IPS-18c (cell line): ENCODE data around the gene TEKT4.
"Not testable (repeated sequence)": the region's sequence is repeated elsewhere in the genome, so short reads cannot be mapped to it uniquely, and the experiment has no call there.

Experiments used
- H3K4me3 ChIP-seq: 2 replicates; pipeline ENCODE4 v1.7.0; 2013; ENCODE audit warnings: low read depth, mild to moderate bottlenecking, low read length, moderate library complexity; ENCODE audit not compliant: insufficient read depth
- H3K9me3 ChIP-seq: one replicate; pipeline ENCODE4 v1.6.1; 2013; ENCODE audit warnings: mild to moderate bottlenecking, low read length, moderate library complexity; ENCODE audit not compliant: control insufficient read depth, insufficient read depth

TEKT4 gene, protein sequence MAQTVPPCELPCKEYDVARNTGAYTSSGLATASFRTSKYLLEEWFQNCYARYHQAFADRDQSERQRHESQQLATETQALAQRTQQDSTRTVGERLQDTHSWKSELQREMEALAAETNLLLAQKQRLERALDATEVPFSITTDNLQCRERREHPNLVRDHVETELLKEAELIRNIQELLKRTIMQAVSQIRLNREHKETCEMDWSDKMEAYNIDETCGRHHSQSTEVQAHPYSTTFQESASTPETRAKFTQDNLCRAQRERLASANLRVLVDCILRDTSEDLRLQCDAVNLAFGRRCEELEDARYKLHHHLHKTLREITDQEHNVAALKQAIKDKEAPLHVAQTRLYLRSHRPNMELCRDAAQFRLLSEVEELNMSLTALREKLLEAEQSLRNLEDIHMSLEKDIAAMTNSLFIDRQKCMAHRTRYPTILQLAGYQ

DNA sequence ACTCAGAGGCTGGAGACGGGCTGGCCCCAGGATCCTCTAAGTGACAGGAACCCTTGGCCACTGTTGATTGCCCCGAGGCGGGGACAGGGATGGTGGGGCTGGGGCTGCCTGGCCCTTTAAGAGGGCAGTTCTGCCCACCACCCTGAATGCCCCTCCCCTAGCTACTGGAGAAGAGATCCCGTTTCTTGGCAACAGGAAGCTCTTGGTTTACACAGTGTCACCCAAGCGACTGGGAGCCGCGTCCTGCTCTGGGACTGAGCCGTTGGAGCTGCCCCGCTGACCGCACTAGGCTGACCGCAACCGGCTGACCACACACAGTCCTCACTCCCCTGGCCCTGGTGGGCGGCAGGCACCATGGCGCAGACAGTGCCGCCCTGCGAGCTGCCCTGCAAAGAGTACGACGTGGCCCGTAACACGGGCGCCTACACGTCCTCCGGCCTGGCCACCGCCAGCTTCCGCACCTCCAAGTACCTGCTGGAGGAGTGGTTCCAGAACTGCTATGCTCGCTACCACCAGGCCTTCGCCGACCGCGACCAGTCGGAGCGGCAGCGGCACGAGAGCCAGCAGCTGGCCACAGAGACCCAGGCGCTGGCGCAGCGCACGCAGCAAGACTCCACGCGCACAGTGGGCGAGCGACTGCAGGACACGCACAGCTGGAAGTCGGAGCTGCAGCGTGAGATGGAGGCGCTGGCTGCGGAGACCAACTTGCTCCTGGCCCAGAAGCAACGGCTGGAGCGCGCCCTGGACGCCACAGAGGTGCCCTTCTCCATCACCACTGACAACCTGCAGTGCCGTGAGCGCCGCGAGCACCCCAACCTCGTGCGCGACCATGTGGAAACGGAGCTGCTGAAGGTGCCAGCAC lies at the start of gene TEKT4:
TEKT4 (plus strand) TSS at position 205 of the 862 bp plus-strand sequence; CDS start at position 355, 150 bp downstream.
- H3K9me3 ChIP-seq: peaks cover 4% of the 10 kb centered on the region
- H3K4me3 ChIP-seq: peak within 1 kb of the TSS; percentile 34

DNA sequence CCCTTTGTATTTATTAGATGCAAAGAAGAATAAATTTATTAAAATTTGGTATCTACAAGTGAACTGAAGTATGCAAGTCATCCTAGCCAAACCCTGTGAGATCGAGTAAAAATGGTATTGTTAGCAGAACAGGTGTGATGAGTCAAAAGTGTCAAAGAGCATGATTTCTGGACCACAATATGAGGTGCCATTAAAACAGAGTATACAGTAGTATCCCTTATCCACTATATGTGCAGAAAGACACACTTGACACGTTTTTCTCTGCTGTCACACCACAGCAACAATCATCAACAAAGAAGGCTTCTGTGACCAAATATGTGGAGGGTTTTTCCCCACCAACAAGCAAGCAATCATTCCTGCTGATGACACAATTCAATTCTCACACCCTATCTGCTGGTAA lies 32.0 kb upstream of the TEKT4 start:
- H3K9me3 ChIP-seq, H3K4me3 ChIP-seq: not testable (repeated sequence)

DNA sequence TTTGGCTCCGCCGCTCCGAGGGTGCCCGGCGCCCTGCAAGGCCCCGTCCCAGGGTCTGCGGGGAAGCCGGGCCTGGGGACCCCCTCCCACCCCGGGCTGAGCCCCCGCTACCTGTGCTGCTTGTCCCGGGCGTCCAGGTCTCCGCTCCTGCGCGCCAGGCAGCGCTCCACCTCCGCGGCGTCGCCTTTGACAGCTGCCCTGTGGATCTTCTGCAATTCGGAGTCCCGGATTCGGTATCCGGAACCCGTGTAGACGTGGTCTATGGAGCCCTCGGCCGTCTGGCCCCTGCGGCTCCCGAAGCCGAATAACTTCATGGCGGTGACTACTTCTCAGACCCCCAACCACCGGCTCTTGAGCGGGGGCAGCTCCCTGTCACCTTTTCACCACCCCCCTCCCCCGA lies 14.4 kb upstream of the TEKT4 start:
- H3K4me3 ChIP-seq: peak overlapping the region; percentile 4; the same call in 1 of the 2 replicates
- not testable (repeated sequence) for H3K9me3 ChIP-seq

DNA sequence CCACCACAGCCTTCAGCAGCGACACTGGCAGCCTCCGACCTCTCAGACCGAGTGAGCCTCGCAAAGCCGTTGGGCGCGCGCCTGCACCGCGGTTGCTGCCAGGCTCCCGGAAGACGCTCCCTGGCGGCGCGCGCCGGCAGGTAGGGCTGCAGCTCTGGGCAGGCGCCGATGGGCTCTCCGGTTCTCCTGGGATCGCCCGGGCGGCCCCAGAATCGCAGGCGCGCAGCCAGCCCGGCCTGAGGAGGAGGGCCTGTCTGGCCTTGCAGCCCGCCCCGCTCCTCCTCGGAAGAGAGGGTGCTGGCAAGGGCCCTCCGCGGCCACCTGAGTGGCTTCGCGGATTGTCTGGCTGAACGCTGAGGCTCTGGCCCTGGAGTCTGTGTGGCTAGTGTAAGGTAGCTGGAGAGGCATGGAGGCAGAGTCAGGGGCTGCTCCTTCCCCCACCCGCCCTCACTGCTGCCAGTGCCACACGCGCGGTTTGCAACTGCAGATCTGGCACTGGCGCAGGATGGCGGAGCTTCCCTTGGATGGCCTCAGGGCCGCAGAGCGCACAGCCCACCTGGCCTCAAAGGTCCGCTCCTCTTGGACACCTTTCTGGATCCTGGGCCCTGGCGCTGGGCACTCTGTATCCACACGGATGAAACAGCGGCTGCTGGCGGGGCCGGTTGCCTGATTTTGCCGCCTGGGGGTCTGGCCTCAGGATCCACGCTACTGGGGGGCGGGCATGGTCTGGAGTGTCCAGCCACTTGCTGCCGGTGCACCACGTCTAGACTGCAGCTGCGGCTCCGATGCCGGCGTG lies 13.7 kb upstream of the TEKT4 start:
- H3K9me3 ChIP-seq: not testable (repeated sequence)
- peak overlapping the region; percentile 4; the same call in 1 of the 2 replicates for H3K4me3 ChIP-seq

DNA sequence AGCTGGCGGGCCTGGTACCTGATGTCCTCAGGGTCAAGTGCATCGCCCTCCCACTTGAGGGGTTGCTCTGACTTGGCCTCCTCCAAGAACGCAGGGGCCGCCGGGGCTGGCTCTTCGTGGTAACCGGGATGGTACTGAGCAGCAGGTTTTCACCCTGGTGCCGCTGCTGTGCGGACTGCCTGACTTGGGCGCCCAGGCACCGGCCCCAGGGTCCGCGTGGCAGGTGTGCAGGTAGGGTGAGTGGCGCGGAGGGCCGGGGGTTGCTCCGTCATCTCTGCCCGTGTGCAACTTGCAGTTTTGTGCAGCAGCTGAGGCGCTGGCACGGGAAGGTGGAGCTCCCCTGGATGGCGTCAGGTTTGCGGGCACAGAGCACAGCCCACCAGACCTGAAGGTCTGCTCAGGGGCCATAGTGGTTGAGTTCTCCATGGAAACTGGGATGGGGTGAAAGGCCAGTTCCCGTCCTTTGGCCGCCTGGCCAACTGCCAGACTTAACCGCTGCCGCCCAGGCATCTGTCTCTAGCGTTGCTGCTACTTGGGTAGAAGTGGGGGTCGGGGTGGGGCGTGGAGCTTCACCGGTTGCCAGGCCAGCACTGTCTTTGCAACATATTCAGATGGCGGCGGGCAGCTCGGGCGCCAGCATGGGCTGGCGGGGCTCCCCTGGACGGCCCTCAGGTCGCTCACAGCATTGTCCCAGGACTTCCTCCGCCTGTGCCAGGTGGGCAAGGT lies 12.9 kb upstream of the TEKT4 start:
- H3K9me3 ChIP-seq: not testable (repeated sequence)

DNA sequence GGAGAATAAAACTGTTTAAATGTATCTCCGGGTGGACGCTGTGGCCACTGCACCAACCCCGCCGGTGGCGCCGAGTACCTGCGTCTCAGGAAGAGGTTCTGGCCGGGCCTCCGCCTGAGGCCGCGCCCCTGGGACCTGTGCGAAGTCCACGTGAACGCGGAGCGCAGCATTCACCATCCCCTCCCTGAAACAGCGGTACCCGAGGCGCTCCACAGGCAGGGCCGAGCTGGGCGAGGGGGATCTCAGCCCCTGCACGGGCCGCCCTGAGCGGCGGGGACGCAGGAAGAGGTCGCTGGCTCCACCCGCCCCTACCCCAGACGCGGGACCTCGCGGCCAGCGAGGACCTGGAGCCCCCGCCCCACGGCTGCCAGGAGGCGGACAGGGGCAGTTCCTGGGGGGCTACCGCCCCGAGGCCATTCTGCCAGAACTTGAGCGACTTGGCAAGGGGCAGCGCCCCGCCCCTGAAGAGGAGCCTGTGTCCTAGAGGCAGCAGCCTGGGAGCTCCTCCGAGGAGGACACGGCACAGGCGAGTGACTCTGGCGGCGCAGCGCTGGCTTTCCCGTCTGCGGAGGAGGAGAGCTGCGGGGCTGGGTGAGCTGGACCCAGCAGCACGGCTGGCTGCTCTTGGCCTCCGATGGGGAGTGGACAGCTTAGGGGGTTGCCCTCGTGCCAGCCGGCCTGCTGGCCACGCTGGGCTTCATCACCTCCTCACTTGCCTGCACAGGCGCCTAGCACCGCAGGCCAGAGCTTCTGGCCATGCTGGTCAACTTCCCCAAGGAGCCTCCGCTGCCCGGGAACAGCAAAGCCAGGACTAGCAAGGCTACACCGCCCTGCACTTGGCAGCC lies 9.7 kb upstream of the TEKT4 start:
- Histone ChIP-seq H3K4me3 (peak overlapping the region; percentile 43), H3K9me3 (no peaks in the 10 kb centered on the region)

More for the DNA sequence above, 12.9 kb upstream of the TEKT4 start:
- not testable (repeated sequence) for H3K4me3 ChIP-seq

DNA sequence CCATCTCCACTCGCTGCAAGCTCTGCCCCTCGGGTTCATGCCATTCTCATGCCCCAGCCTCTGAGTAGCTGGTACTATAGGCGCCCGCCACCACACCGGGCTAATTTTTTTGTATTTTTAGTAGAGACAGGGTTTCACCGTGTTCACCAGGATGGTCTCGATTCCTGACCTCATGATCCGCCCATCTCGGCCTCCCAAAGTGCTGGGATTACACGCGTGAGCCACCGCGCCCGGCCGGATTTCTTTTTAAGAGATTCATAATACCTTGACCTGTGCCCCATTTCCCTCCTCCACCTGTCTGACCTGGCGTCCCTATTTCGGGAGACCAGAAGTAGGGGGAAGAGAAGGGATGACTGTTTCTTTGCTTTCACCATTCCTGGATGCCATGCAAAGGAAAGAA lies 8.3 kb upstream of the TEKT4 start:
- H3K9me3 ChIP-seq, H3K4me3 ChIP-seq: not testable (repeated sequence)

DNA sequence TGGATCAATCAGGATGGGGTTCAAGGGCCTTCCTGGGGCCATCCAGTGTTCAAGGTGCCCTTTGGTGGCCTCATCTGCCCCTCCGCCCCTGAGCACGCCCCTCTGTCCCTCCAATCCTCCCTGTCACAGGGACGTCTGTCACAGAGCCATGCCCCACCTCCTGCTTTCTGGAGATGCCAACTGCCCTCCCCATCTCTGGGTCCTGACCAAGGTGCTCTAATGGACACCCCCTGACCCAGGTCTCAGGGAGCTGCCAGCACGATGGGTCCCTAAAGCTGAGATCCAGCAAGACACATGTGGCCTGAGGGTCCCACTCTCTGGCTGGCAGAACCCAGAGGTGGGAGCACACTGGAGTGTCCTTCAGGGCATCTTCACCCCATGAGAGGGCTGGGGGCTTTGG lies 2.1 kb upstream of the TEKT4 start:
- peaks cover 4% of the 10 kb centered on the region for H3K9me3 ChIP-seq
- H3K4me3 ChIP-seq: no peak overlapping the region

DNA sequence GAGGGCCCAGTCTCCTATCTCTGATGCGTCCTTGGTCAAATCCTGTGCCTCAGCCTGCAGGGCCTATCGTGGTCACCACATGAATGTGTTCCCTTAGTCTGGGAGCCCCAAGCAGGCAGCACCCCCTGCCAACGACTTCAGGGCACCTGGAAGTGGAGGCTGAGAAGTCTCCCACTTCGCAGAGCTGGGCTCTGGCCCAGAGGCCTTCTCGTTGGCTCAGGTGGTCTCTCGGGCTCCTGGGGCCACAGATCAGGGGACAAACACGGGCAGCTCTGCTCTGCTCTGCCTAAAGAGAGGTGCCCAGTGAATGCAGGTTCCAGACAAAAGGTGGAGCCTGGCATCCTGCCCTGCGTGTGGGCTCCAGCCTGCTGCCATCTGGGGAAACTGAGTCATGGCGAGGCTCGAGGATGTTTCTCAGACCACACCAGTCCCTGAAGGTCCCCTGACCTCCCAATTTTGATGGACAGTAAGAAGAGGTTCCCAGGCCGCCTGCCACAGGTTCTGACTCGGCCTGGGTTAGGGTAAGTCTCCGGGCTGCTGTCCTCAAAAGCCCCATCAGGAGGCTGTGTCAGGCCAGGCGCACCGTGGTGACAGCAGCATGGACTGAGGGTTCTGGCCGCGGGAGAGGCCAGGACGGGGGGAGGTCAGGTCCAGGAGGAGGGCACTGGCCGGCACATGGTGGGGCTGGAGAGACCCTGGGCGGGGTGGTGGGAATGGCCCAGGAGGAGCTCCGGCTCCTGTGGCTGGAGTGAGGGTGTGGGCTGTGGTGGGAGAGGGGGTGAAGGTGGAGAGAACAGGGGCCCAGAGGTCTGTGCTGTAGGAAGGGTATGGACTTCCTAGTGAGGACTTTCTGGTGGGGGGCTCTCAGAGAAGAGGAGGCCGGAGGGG lies 1.4 kb upstream of the TEKT4 start:
- H3K9me3 ChIP-seq: peaks cover 4% of the 10 kb centered on the region
- no peak overlapping the region for H3K4me3 ChIP-seq

DNA sequence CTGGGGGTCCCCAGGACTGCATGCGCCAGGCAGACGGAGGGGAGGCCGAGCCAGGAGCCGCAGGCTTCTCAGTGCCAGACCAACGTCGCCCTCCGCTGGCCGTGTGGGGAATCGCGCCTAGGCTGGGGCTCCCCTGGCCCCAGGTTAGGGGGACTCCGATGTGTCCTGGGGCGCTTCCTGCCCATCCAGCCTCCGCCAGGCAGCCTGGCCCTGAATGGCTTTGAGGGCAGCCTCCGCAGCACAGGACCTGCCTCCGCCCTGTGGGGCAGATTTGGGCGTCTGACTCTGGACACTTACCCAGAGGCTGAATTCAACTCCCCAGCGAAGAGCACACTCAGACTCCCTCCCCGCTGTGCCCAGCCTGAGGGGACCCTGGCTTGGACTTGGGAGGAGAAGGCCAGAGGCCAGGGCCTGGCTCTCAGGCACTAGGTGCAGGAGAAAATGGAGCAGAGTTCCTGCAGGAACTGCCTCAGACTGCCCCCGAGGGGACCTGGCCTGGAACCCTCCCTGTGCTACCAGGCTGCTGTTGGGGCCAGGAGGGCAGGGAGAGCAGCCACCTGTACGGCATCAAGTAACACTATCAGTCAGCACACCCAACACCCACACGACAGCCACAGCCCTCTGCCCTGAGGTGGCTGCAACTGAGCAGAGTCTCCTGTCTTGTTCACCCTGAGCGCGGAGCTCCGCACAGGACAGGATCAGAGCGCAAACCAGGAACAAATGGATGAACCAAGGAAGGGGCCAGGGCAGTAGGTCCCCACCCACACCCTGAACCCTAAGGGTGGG lies 597 bp upstream of the TEKT4 start:
- H3K9me3 ChIP-seq: peaks cover 4% of the 10 kb centered on the region
- H3K4me3 ChIP-seq: peak overlapping the region; percentile 28

DNA sequence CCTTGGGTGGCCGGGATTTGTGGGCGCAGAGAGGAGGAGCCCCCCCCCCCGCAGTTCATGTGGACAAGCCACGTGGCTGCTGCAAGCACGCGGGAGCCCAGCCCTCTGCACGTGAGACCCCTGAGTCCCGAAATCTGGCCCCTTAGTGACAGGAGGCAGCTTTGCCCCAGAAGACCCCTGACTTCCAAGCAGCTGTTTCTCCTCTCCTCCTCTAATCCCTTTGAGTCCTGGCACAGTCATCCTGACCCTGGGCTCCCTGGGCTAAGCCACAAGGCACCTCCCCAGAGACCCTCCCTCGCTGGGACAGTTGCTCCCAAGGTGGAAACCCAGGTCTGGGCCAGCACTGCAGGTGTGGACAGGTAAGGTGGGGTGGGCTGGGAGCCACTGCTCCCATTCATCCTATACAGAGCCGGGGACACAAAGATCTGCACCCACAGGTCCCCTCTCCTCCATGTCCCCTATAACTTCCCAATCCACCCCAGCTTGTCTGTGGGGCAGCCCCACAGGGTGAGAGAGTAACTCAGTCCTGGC lies 923 bp downstream of the TEKT4 start:
- Histone ChIP-seq H3K4me3 (no peak overlapping the region; the same call in 1 of the 2 replicates), H3K9me3 (peaks cover 4% of the 10 kb centered on the region)

DNA sequence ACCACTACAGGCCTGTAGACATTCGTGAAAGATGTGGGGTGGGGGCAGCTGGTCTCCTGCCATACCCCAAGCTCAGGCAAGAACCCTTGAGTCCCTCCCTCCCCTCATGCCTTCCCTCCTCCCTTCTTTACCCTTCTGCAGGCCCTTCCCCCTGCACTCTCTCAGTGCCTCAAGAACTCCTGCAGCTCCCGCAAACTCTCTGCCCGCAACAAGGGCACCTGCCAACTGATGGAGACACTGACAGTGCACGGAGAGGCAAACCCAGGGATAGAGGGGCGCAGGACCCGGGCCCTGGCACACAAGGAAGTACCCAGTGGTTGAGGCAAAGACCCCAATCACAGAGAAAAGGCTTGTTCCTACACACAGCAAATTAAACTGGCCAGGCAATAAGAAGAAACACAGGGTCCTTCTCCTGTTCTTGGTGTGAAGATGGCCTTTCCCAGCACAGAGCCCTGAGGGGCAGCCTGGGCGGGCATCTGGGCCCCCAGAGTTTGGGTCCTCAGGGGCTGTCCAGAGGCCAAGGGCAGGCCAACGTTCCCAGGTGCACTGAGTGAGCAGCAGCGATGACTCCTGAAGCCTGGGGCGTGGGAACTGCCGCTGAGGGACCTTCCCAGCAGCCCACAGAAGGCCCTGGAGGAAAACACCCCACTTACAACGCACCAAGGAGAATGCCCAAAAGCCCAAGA lies 1.6 kb downstream of the TEKT4 start:
- H3K9me3 ChIP-seq: peaks cover 4% of the 10 kb centered on the region
- no peak overlapping the region for H3K4me3 ChIP-seq

DNA sequence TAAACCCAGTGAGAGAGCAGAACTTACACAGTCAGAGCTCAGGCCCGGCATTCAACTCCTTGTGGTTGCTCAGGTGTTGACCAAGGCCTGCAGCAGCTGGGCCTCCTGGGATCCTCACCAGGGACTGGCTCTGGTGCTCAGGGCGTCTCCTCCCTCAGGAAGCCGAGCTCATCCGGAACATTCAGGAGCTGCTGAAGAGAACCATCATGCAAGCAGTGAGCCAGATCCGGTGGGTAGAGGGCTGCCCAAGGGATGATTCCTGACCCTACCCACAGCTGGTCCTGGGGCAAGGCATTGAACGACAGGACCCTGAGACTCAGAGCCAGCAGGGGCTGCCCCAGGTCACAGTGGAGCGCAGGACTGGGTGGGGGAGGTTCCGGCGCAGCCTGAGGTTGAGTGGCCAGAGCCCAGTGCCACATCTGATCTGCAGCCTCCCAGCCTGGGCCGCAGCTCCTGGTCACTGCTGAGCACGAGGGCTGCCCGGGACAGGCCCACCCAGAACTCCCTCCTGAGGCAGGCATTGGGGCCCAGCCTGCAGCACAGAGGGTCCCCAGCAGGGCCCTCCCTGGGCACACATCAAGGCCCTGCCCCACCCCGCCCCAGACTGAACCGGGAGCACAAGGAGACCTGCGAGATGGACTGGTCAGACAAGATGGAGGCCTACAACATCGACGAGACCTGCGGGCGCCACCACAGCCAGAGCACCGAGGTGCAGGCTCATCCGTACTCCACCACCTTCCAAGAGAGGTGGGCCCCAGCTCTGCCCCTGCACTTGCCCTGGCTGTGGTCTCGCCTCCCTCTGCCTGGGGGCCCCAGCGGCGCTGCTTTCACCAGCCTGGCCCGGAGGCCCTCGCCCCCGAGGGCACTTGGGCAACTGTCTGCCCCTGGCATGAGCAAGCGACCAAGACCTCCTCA lies 2.4 kb downstream of the TEKT4 start:
- H3K4me3 ChIP-seq: no peak overlapping the region; the same call in 1 of the 2 replicates
- H3K9me3 ChIP-seq: peaks cover 4% of the 10 kb centered on the region
